ENCODE data around the gene DNAJC6.

- TF ChIP-seq MED1 (CRISPR knock-in tag; IDR thresholded peaks at IDR 0.05), result no peak
- no peak for TF ChIP-seq ZNF574 (CRISPR knock-in tag; IDR thresholded peaks at IDR 0.05)
- no peak for TF ChIP-seq HDAC6 (IDR thresholded peaks at IDR 0.05; ENCODE audit: low read depth, low read length)
- no peak for TF ChIP-seq ZNF274 (CRISPR knock-in tag; IDR thresholded peaks at IDR 0.05)
- no peak for TF ChIP-seq ETV5 (CRISPR knock-in tag; IDR thresholded peaks at IDR 0.05; ENCODE audit: borderline replicate concordance)
- TF ChIP-seq ZBTB33 (CRISPR knock-in tag; IDR thresholded peaks at IDR 0.05), result no peak
- no peak for TF ChIP-seq POLR2A (IDR thresholded peaks at IDR 0.05; ENCODE audit: insufficient read depth in 1 of 2, low read depth in 2 of 2, low read length in 2 of 2)
These were observed 132.1 kb downstream of the DNAJC6 start for GRCh38 chr1:65441464-65441863.
